ENCODE results near the gene ADGRL3.

DNA sequence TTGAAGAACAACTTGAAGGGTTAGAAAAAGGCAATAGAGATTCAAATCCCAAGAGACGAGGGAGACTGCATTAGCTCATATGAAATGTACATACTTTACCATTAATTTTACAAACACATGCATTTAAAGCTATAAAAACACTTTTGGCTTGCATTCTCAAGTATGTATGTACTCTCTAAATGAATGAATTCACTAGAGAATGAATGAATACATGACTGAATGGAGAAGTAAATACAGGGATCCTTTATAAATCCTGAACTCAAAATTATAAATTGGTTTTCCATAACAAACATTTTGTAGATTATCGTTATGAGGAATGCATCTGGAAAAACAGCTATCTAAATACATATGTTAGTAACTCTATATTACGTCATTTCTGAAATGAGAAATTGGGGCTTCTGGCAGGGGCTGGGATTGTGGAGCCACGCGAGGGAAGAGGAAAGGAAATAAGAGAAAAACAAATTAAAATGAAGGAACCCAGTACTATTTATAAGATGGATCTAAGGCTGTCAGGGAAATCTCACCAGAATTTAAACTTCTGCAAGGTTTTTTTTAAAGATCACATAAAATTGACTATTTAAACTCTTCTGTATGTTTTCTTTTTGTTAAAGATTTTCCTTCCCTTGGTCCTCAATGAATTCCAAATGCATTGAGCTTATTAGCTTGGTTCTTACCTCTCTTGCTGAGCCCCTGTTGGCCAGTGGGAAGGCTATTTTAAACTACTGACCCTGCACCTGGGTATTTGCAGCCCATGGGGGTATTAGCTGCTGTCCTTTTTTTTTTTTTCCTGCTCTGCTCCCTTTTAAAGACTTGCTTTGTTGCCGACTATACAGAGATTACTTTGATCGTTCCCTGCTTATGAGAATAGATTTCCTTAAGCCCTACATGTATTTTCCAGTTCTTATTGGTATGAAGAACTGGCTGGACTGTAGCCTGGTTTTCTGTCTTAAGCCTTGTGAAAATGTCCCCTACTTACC is 207.8 kb downstream of the ADGRL3 start:
- no peak for TF ChIP-seq POLR2A (IDR thresholded peaks at IDR 0.05)
- TF ChIP-seq CTCF (IDR thresholded peaks at IDR 0.05): no peak
- no peak for TF ChIP-seq POLR2AphosphoS5 (IDR thresholded peaks at IDR 0.05)
- TF ChIP-seq EP300 (IDR thresholded peaks at IDR 0.05): no peak
